HG03565 (cell line): ENCODE data around the gene SRPK2.
"Not testable (repeated sequence)": the region's sequence is repeated elsewhere in the genome, so short reads cannot be mapped to it uniquely, and the experiment has no call there.

Experiments used
- ATAC-seq: cut with Tn5 transposase; IDR thresholded peaks from one replicate; pipeline ENCODE4 v1.9.1; 2021; ENCODE audit warnings: mild to moderate bottlenecking, moderate library complexity; ENCODE audit not compliant: unreplicated experiment

Gene SRPK2

DNA sequence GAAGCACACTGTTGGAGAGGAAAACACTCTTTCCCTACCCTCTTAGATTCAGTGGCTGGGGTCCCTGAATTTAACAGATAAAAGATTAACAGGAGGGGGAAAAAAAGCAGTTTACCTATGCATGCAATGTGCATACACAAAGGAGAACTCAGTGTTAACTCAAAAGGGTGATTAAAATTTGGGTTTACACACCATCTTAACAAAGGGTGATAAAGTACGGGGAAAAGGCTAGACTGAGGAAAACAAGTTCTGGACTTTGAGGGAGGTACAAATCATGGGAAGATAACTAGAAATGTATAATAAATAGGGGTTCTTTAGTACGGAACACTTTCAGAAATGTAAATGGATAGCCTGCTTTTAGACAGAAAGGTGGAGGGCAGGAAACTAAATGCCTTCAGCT lies 83.1 kb downstream of the SRPK2 start:
- no peak for ATAC-seq

DNA sequence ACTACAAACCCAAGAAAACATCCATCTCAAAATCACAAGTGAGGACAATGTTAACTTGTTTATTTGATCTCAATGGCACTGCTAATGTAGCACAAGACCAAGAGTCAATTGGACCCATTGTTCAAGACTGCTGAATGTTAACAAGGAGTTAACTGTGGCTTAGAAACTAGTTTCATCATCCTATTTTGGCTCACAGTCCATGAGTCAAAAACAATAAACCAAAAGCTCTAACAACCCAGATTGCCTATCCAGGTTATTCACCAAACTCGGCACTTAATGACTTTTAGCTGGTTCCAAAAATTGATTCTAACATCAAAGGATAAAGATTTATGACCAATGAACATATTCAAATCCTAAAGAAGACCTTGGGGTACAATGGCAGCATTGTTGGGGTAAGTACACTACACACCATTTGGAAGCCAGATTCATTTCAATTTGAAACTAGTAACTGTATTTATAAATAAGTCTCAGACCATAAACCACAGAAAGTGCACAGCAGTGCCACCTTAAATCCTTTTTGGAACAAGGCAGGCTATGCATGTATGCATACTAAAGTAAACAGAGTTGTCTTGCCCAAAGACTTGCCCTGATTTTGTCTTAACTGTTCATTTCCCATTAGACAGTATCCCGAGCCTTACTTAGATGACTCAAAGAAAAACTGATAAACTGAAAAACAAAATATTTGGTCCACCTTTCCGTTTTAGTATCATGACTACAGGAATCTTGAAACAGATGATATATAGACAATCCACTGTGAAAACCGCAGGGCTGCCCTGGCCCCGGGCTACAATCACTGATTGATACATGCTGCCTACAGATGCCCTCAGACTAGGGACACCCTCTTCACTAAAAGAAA lies 84.5 kb downstream of the SRPK2 start:
- peak; percentile 43 for ATAC-seq

DNA sequence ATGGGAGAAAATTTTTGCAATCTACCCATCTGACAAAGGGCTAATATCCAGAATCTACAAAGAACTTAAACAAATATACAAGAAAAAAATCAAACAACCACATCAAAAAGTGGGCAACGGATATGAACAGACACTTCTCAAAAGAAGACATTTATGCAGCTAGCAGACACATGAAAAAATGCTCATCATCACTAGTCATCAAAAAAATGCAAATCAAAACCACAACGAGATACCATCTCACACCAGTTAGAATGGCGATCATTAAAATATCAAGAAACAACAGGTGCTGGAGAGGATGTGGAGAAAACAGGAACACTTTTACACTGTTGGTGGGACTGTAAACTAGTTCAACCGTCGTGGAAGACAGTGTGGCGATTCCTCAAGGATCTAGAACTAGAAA lies 88.1 kb downstream of the SRPK2 start:
- ATAC-seq = not testable (repeated sequence)

- peak; percentile 93 for ATAC-seq
Measured at GRCh38 chr7:105298439-105298894, 90.3 kb downstream of the SRPK2 start.

- ATAC-seq = peak; percentile 20
Measured at GRCh38 chr7:105297985-105298384, 90.7 kb downstream of the SRPK2 start.

- ATAC-seq = no peak
Measured at GRCh38 chr7:105297309-105297708, 91.4 kb downstream of the SRPK2 start.

DNA sequence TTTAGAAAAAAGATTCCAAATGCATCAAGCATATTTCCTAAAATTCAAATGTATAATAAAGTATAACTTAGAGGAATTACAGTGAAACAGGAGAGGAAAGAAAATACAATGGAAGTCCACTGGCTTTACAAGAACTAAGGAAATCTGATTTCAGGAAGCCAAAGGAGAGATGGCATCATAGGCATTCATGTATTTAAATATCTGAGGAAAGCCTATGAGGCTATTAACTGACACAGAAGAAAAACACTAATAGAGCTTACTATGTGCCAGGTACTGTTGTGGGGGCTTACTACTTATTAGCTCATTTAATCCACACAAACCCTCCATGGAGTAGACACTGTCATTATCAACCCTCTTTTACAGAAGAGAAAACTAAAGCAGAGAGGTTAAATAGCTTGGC lies 92.2 kb downstream of the SRPK2 start:
- no peak for ATAC-seq

- ATAC-seq = no peak
Measured at GRCh38 chr7:105295596-105296352, 92.9 kb downstream of the SRPK2 start.

- not testable (repeated sequence) for ATAC-seq
Measured at GRCh38 chr7:105294482-105294881, 94.2 kb downstream of the SRPK2 start.

DNA sequence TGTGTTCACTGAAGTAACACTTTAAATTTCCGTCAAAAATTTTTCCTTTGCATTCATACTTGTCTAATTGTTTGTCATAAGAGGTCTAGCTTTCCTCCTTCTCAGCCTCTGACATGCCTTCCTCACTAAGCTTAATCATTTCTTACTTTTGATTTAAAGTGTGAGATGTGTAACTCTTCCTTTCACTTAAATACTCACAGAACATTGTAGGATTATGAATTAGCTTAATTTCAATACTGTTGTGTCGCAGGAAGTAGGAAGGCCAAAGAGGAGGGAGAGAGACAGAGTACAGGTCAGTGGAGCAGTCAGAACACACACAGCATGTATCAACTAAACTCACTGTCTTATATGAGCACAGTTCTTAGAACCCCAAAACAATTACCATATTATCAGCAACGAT lies 99.0 kb downstream of the SRPK2 start:
- ATAC-seq = no peak

- ATAC-seq = no peak
Measured at GRCh38 chr7:105286441-105286840, 102.3 kb downstream of the SRPK2 start.

GRCh38 chr7:105285118-105285874 lies 103.4 kb downstream of the SRPK2 start:
- ATAC-seq = no peak

- no peak for ATAC-seq
Measured at GRCh38 chr7:105284014-105284413, 104.7 kb downstream of the SRPK2 start.

GRCh38 chr7:105281966-105282365 lies 106.8 kb downstream of the SRPK2 start:
- ATAC-seq = no peak

DNA sequence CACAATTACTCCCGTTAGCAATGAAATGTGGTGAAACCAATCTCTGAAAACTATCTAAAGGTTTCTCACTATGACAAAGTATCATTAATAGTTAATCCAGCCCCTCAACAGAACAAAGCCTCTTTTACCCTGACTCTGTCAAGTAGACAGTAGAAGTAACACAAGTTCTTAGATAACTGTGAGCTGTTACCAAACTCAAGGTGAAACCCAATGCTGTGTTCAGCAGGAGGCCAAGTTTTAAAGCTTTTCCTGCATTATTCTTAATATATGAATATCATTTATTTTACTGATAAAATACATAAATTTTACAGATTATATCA lies 109.1 kb downstream of the SRPK2 start:
- ATAC-seq = peak; percentile 65

DNA sequence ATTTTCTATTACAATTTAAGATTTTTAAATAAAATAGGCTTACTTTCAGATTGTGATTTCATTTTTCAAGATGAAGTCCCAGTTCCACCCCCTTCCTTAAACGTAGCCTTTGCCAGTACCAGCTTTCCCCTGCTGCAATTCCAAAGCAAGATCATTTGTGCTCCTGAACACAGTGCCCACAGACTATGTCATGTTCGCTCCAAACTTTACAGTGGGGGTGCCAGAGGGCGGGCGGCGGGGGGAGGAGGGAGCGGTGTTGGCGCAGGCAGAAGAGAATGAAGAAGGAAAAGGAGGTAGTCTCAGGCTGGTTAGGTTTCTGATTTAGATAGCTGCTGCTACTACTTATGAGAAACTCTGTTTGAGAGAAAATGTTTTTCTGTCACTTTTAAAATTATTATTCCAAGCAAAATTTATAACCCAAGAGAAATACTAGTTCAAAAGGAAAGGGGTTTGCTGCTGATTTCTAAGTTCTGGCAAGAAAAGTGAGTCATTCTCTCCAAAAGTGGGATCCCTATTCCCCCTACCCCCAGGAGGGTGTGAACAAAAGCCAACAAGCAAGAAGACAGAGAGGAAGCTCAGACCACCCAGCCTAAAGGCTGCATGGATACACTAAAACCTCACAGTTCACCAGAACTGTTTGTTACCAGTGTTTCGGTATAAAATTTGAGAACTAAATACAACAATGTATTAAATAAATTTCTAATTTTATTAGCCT lies 109.6 kb downstream of the SRPK2 start:
- peak; percentile 28 for ATAC-seq

DNA sequence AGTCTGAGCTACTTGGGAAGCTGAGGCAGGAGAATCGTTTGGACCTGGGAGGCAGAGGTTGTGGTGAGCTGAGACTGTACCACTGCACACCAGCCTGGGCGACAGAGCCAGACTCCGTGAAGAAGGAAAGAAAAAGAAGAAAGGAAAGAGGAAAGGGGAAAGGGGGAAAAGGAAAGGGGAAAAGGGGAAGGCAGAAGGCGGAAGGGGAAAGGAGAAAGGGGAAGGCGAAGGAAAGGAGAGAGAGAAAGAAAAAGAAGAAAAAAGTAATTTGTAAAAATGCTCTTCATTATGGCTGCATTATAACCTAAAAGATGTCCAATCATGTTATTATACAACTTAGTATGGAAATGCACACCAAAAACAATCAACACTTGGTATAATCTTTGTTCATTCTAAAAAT lies 110.2 kb downstream of the SRPK2 start:
- no peak for ATAC-seq

- ATAC-seq = no peak
Measured at GRCh38 chr7:105277341-105277740, 111.4 kb downstream of the SRPK2 start.

DNA sequence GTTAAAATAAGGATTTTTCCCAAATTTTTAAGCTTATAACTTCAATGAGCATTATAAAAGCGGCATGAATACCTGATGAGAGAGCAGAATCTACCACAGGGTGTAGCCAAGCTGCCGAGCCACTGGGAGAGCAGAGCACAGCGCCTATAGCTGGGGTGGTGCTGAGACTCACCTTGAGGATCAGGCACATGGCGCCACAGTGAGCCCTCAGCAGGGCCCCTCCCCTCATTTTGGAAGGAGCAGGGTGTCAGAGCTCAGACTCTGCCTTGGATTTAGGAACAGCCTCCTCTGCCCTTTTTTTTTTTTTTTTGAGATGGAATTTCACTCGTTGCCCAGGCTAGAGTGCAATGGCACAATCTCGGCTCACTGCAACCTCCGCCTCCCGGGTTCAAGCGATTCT lies 118.6 kb downstream of the SRPK2 start:
- ATAC-seq = no peak

GRCh38 chr7:105269397-105269796 lies 119.3 kb downstream of the SRPK2 start:
- ATAC-seq = peak; percentile 11
